ENCODE measurements around the gene TTC38.

Gene TTC38

GRCh38 chr22:46267431-46268279 lies at the start of gene TTC38:
Gene TTC38 (plus strand): TSS chr22:46268008. CDS start chr22:46268040, 32 bp downstream.
- DNase-seq, result no peak

GRCh38 chr22:46219636-46220035 lies 48.2 kb upstream of the TTC38 start:
- no peak for DNase-seq

GRCh38 chr22:46220921-46221320 lies 46.9 kb upstream of the TTC38 start:
- DNase-seq, result peak; percentile 12

GRCh38 chr22:46224044-46224897 lies 43.5 kb upstream of the TTC38 start:
- no peak for DNase-seq

DNA sequence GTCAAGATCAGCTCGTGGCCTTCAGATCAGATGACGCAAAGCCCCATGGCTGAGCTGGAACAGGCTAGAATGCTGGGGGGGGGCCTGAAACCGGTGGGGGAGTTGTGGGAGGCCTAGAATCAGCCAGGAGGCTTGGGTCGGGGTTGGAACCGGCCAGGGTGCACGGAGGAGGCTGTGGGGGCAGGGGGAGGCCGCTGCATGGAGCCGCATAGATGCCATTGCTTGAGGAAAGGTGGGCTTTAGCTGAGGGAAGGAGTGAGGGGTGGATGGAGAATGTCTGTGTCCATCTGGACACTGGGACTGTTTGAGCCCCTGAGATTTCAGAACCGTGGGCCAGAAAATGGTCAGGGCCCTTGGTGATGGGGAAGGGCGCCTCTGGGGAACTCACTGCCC lies 42.9 kb upstream of the TTC38 start:
- no peak for DNase-seq

DNA sequence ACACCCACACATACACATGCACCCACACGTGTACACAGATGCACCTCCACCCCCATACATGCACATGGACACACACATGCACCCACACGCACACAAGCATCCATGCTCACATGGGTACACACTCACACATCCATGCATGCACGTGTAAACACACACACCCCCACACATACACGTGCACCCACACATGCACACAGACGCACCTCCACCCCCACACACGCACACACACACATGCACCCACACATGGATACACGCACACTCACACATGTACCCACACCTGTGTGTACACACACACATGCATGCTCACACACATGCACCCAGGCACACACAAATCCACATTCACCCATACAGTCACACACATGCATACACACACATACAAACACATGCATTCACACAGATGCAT lies 42.2 kb upstream of the TTC38 start:
- no peak for DNase-seq

DNA sequence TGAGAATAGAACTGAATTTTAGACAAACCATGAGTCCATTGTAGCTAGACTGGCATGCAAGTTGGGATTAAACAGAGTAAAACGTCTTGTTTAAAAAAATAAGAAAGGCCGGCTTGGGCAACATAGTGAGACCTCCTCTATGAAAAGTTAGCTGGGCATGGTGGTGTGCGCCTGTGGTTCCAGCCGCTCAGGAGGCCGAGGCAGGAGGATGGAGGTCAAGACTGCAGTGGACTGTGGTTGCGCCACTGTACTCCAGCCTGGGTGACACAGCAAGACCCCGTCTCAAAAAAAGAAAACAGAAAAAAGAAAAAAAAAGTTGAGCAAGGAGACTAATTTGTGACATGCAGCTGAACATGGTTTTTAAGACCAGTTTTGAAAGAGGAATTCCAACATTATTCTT lies 41.2 kb upstream of the TTC38 start:
- no peak for DNase-seq

DNA sequence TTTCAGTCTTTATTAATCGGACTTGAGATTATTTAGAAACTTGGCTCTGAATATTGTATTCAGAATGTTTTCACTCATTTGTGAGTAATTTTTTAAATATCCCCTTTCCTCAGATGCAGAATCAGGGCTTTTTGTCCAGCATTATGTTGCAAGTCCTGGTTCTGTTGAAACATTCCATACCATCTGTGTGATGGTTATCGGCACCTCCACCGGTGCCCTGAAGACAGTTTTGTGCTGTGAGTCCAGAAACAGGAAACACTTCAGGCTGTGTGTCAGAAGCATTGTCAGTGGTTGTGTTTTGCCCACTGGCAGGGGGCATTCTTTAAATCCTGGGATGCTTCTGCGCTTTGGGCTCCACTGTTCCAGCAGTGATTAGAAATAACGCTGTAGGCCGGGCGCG lies 38.1 kb upstream of the TTC38 start:
- DNase-seq, result no peak

DNA sequence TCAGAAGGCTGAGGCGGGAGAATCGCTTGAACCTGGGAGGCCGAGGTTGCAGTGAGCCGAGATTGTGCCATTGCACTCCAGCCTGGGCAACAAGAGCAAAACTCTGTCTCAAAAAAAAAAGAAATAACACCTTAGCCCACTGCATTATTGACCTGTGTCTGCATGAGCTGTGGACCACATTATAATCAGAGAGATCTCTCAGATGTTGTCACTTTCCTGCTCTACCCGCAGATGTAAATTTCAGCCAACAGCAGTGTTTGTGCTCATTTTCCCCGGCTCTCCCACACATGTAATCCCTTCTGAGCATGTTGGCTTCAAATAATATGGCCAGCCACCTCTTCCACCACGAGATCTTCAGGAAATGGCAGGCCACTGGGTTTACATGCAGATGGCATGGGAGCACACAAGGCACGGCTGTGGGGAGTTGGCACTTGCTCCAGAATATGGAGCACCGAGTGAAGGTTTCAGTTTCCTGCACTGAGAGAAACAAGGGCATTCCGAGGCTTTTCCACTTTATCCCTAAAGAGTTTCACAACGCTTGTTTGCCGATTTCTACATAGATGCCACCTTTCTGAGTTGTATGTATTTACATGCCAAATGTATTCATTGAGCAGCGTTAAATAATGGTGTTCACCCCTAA lies 37.4 kb upstream of the TTC38 start:
- no peak for DNase-seq

DNA sequence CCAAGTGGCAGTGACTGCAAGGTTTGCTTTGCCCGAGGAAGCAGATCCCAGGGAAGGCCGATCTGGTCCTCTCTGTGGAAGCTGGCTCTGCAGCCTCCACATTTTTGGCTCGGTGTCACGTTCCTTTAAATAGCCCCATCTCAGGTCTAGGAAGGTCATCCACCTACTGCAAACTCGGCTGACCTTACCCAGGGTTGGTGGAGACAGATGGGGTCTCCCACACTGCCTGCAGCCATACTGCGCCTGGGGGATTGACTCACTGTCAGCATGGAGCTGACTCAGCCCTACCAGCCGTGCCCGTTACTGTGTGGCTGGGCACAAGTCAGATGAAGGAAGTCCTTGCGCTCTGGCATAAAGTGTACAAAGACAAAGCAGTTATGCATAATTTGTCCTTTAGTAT lies 34.6 kb upstream of the TTC38 start:
- no peak for DNase-seq

DNA sequence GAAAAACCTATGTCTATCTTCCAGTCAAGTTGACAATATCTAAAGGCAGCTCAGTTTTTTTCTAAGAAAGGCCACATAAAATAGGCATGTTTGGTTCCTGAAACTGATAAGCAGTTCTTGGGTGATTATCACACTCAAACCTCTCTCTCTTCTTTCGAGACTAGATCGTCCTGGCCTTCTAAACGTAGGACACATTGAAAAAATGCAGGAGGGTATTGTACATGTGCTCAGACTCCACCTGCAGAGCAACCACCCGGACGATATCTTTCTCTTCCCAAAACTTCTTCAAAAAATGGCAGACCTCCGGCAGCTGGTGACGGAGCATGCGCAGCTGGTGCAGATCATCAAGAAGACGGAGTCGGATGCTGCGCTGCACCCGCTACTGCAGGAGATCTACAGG lies 32.8 kb upstream of the TTC38 start:
- DNase-seq, result no peak

GRCh38 chr22:46237453-46238124 lies 30.2 kb upstream of the TTC38 start:
- no peak for DNase-seq

- DNase-seq, result no peak
These were observed 29.3 kb upstream of the TTC38 start for GRCh38 chr22:46238541-46238940.

GRCh38 chr22:46239261-46240048 lies 28.4 kb upstream of the TTC38 start:
- DNase-seq, result no peak

DNA sequence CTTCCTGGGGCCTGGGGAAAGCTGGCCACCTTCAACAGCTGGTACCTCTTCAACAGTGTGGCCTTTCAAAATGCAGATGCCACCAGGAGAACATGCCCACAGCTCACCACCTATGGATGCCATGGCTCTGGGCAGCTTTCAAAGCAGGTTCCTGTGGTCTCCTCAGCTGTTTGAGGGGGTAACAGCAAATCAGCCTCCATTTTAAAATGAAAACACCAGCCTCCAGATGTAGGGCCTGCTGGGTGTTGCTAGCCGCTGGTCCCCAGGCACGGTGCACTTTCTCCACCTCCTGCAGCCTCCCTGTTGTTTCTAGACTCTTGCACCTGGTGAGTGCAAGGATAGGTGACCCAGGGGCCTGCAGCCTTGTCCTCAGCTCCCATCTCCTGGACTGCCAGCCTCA lies 27.7 kb upstream of the TTC38 start:
- no peak for DNase-seq

DNA sequence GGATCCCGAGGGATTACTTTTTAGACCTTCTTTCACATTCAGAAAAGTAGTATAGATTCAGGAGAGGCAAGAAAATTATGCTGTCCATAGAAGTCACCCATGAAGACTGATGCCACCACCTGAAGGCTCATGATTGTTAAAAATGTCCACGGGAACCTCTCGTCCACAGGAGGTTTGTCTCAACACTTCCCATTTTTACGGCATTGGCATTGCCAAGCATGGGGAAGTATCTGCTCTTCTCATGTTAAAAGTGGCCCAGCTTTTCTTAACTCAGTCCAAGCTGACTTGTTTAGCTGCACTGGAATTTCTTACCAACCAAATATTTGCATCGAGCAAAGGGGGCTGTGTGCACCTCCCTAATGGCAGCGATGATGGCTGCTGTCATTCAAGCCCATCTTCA lies 27.3 kb upstream of the TTC38 start:
- DNase-seq, result no peak

GRCh38 chr22:46240907-46241306 lies 26.9 kb upstream of the TTC38 start:
- DNase-seq, result no peak

GRCh38 chr22:46241396-46242007 lies 26.3 kb upstream of the TTC38 start:
- no peak for DNase-seq

GRCh38 chr22:46242076-46242475 lies 25.7 kb upstream of the TTC38 start:
- DNase-seq, result no peak

DNA sequence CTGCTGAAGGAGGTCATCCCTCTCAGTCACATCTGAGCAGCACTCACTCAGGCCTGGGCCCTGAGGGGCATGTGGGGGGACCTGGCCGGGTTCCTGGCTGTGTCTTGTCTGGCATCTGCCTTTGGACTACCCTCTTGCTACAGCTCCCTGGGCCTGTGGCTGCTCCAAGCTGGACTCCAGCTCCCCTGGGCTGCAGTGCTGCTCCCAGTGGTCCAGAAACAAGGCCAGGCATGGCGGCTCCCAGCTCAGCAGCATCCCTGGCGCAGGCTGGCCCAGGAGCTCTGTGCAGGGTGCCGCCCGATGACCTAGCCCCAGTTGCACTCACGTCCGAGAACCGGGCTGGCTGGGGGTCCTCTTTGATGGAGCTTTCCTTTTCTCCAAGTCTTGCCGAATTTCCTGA lies 23.0 kb upstream of the TTC38 start:
- no peak for DNase-seq

GRCh38 chr22:46245511-46245910 lies 22.3 kb upstream of the TTC38 start:
- DNase-seq, result no peak

- no peak for DNase-seq
These were observed 21.6 kb upstream of the TTC38 start for GRCh38 chr22:46246178-46246577.

Measured in stimulated activated CD4-positive, alpha-beta T cell treated with anti-CD3 and anti-CD28 coated beads, Interleukin-1b, Interleukin-23, amount 100 ng/mL, for 48 hours (primary cell).